SJCRH30 (cell line): Measurements from ENCODE around the gene ST6GALNAC3. TPM values are rescaled to one million over a fixed set of nuclear protein-coding genes. Genes with fewer than 3 reads are reported as not detected.
"Not testable (repeated sequence)": the region's sequence is repeated elsewhere in the genome, so short reads cannot be mapped to it uniquely, and the experiment has no call there.

Source experiments
- DNase-seq, 2 experiments: peaks; one replicate each; pipeline ENCODE4 v3.0.0-alpha.2; 2015 to 2020
- H3K27ac ChIP-seq: fragments of 250-450 bp; sonication (Bioruptor Pico); 2 replicates; pipeline ENCODE4 v1.5.1; 2020; ENCODE audit warnings: mild to moderate bottlenecking, moderate library complexity
- H3K27me3 ChIP-seq: fragments of 250-450 bp; sonication (Bioruptor Pico); 2 replicates; pipeline ENCODE4 v1.5.1; 2020; ENCODE audit warnings: mild to moderate bottlenecking, moderate library complexity
- H3K36me3 ChIP-seq: fragments of 250-450 bp; sonication (Bioruptor Pico); 2 replicates; pipeline ENCODE4 v1.5.1; 2020; ENCODE audit warnings: mild to moderate bottlenecking, moderate library complexity
- H3K4me1 ChIP-seq: fragments of 250-450 bp; sonication (Bioruptor Pico); 2 replicates; pipeline ENCODE4 v1.5.1; 2020; ENCODE audit warnings: mild to moderate bottlenecking, moderate library complexity
- H3K4me3 ChIP-seq: fragments of 250-450 bp; sonication (Bioruptor Pico); 2 replicates; pipeline ENCODE4 v1.5.1; 2020; ENCODE audit warnings: mild to moderate bottlenecking, moderate library complexity
- H3K9me3 ChIP-seq: fragments of 250-450 bp; sonication (Bioruptor Pico); replicated peaks from 2 replicates; pipeline ENCODE4 v1.5.1; 2020; ENCODE audit warnings: mild to moderate bottlenecking, moderate library complexity
- total RNA-seq: library from RNA; depleted of rRNA; stranded (reverse); fragments of >200 nt; shearing (Covaris generic); gene quantifications from 2 replicates; pipeline ENCODE4 v1.2.3, GENCODE V29; 2014

ST6GALNAC3 gene
- total RNA-seq, 1 experiment from 2014 or later, result 6.4 TPM

DNA sequence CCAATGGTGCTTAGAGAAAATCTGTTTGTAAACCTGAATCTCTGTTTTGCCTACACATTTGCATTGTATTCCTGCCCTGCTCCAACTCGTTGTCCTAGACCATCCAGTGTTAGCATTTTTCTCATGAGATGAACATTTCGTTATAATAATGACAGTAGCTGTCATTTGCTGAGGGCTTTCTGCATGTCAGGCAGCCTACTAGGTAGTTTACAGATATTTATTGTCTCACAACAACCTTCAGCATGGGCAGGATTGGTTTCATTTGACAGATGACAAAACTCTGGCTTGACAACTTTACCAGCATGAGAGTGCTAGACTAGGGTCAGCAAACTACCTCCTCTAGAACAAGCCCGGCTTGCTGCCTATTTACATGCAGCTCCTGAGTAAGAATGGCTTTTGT, 10.1 kb downstream of the ST6GALNAC3 start:
- no peak for DNase-seq
- no peaks in the 10 kb centered on the region; the same call in 1 of the 2 replicates for H3K9me3 ChIP-seq
- H3K27me3 ChIP-seq, result no peaks in the 10 kb centered on the region
- H3K4me3 ChIP-seq, result no peak overlapping the region
- no peaks in the 10 kb centered on the region for H3K36me3 ChIP-seq
- H3K4me1 ChIP-seq, result peaks cover 8% of the 10 kb centered on the region; the same call in 1 of the 2 replicates
- H3K27ac ChIP-seq, result no peak overlapping the region

DNA sequence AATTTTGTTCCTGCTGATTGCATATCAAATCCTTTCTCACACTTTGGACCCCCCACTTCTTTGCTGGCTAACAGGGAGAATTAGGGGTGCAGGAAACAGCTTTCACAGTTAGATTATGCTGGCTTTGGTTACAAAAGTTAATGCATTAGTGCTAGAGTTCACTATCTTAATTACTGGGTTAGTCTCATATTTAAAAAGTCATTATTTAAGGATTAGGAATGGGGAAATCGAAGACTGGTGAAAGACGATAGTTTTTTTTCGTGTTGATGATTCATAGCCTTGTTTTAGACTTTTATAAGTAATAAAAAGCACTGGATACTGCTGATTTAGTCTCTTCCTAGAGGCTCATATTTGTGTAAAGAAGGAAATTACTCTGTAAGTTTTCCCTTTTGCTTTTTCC, 11.6 kb downstream of the ST6GALNAC3 start:
- H3K9me3 ChIP-seq, result no peaks in the 10 kb centered on the region; the same call in 1 of the 2 replicates
- no peak overlapping the region for H3K27ac ChIP-seq
- H3K27me3 ChIP-seq, result no peaks in the 10 kb centered on the region
- no peak overlapping the region for H3K4me3 ChIP-seq
- no peak for DNase-seq
- H3K36me3 ChIP-seq, result no peaks in the 10 kb centered on the region
- H3K4me1 ChIP-seq, result 0 out of 2 replicates have a peak, but pooled peaks cover 5% of the 10 kb centered on the region

DNA sequence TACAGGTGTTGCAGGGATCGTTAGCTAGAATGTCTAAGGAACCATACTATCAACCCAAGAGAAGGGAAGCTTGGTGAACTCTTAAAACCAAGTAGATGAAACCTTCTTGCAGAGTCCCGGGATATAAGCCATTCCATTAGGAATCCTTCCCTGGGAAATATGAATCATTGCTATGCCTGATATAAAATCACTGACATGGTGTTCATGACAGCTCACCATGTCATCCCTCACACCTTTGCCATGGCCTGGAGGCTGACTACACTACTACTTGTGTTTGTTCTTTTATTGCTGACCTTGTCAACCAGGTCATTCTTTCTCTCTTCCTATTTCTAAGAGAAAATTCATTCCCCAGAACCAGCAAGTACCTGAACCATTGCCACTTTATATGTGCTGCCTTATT, 12.1 kb downstream of the ST6GALNAC3 start:
- Histone ChIP-seq H3K36me3 (no peaks in the 10 kb centered on the region), H3K4me3 (no peak overlapping the region), H3K9me3 (no peaks in the 10 kb centered on the region; the same call in 1 of the 2 replicates), H3K4me1 (0 out of 2 replicates have a peak, but pooled peaks cover 5% of the 10 kb centered on the region), H3K27me3 (no peaks in the 10 kb centered on the region), H3K27ac (no peak overlapping the region)
- DNase-seq, result no peak

DNA sequence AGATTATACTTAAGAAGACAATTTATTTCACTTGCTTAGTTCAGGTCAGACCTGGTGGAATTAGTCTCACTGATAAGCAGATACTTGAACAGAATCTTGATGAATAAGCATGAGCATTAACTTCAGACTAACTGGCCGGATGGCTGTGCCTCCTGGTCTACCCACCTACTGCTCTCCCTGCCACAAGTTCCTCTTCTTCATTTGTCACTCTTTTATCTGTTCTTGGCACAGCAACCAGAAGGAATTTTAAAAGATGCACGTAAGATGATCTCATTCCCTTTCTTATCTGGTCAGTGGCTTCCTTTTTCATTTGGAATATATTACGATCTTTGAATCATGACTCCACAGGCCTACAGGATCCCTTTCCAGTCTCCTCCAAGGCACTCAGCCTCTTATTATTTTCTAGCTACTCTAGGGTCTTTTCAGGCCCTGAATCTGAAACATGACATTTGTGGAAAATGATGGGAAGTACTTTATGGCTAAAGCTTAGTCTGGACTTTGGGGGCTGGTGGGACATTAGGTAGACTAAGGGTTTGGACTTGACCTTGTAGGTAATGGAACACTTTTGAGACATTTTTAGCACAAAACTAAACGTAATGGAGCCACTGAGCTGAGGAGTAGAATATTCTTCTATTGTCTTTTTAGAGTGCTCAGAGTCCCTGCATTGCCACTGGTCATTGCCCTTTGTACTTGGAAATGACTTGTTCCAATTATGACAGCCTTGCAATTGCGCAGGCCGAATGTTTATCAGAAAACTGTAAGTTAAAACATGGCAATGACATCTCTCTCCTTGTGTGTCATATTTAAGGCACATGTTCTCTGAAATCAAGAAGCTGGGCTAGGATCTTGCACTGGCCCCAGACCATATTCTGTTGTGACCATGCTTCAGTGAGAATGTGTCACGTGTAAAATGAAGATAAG, 16.0 kb downstream of the ST6GALNAC3 start:
- Histone ChIP-seq H3K9me3 (no peaks in the 10 kb centered on the region; the same call in 1 of the 2 replicates), H3K36me3 (no peaks in the 10 kb centered on the region), H3K4me3 (no peak overlapping the region), H3K27ac (no peak overlapping the region), H3K27me3 (no peaks in the 10 kb centered on the region), H3K4me1 (0 out of 2 replicates have a peak, but pooled peaks cover 5% of the 10 kb centered on the region)
- no peak for DNase-seq

DNA sequence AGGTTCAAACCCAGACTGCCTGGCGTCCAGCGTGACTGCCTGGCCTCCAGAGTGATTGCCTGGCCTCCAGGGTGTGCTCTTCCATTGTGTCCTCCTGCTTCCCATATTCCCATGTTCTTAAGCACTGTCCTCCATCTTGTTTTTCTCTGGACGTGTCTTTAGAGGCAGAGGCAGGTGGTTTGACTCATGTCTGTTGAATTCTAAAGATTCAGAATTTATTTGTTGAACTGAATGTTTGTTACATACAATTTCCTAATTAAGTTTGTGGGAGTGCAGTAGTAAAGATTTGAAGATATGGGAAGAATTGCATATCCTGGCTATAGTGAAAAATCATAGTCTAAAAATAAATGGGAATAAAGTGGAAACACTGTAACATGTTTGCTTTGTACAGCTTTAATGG, 18.3 kb downstream of the ST6GALNAC3 start:
- Histone ChIP-seq H3K27ac (no peak overlapping the region), H3K9me3 (no peaks in the 10 kb centered on the region), H3K4me1 (no peaks in the 10 kb centered on the region), H3K4me3 (no peak overlapping the region), H3K27me3 (no peaks in the 10 kb centered on the region), H3K36me3 (no peaks in the 10 kb centered on the region)
- DNase-seq, result no peak

DNA sequence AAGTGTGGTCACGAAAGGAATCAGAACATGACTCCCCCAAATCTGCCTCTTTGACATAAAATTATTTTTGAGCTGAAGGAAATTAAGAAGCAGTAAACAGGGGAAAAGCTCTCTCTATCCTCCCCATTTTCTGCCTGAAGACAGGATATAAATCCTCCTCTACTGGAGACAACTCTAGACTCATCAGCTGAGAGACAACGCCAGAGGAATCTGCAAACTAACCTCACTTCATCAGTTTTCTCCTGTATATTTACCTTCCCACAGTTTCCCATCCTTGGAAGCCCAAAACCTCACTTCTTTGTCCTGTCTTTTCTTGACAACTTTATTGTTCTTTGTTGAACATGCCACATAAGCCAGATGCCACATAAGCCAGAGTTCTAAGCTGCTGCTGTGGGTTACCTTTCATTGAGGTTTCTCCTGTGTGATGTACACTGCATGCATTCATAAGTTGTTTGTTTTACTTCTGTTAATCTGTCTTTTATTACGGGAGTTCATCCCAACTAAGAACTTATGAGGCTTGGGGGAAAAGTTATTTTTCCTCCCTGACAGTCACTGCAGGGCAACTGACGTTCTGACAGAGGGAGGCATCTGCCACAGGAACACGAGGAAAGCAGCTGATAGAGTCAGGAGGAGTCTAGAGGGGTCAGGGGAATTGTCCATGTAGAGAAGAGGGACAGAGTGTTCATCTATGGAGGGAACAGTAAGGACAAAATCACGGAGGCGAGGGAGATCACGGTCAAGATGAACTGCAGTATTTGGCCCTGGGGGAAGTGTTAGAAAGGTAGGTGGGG, 19.2 kb downstream of the ST6GALNAC3 start:
- no peak overlapping the region for H3K27ac ChIP-seq
- no peak for DNase-seq
- H3K4me3 ChIP-seq, result no peak overlapping the region
- H3K9me3 ChIP-seq, result no peaks in the 10 kb centered on the region
- no peaks in the 10 kb centered on the region for H3K36me3 ChIP-seq
- no peaks in the 10 kb centered on the region for H3K4me1 ChIP-seq
- H3K27me3 ChIP-seq, result no peaks in the 10 kb centered on the region

DNA sequence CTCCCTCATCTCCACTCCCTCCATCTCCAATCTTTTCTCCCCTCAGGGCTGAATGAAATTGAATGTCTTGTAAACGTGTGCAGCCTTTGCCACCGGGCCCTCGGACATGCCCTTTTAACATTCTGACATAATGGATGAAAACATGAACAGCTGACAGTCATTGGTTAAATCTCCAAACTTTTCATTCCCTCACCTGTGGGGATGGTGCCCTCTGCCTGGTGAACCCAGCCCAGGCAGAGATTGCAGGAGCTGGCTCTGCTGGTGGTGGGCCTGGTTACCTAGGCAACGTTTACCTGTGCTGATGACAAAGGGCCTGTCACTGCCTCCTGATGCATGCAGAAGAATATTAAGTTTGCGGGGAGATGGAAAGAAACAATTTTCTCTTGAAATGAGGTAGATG, 21.3 kb downstream of the ST6GALNAC3 start:
- Histone ChIP-seq H3K27me3 (no peaks in the 10 kb centered on the region), H3K36me3 (no peaks in the 10 kb centered on the region), H3K4me1 (no peaks in the 10 kb centered on the region), H3K9me3 (no peaks in the 10 kb centered on the region), H3K4me3 (no peak overlapping the region), H3K27ac (no peak overlapping the region)
- no peak for DNase-seq

DNA sequence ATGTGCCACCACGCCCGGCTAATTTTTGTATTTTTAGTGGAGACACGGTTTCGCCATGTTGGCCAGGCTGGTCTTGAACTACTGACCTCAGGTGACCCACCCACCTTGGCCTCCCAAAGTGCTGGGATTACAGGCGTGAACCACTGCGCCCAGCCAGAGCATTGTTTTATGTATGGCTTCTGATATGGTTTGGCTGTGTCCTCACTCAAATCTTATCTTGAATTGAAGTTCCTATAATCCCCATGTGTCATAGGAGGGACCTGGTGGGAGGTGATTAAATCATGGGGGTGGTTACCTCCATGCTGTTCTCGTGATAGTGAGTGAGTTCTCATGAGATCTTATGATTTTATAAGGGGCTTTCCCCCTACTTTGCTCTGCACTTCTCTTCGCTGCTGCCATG, 22.5 kb downstream of the ST6GALNAC3 start:
- H3K36me3 ChIP-seq, H3K4me1 ChIP-seq, DNase-seq, H3K27ac ChIP-seq, H3K4me3 ChIP-seq, H3K27me3 ChIP-seq, H3K9me3 ChIP-seq: not testable (repeated sequence)

DNA sequence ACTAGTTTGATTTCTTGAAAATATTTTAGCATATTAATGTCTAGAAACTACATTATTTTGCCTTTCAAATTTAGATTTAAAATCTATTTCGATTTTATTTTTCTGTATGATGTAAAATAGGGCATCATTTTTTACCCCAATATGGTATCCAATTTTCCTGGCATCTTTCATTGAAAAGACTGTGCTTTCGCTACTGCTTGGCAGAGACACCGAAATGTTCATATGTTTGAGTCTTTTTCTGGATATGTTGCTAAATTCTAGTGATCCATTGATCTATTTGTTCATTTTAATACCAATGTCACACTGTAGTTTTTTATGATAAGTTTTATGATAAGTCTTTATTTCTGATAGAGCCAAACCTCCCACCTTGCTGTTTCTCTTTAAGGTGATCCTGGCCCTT, 24.3 kb downstream of the ST6GALNAC3 start:
- Histone ChIP-seq H3K27me3 (no peaks in the 10 kb centered on the region), H3K36me3 (no peaks in the 10 kb centered on the region), H3K27ac (no peak overlapping the region), H3K9me3 (no peaks in the 10 kb centered on the region), H3K4me3 (no peak overlapping the region), H3K4me1 (no peaks in the 10 kb centered on the region)
- no peak for DNase-seq

DNA sequence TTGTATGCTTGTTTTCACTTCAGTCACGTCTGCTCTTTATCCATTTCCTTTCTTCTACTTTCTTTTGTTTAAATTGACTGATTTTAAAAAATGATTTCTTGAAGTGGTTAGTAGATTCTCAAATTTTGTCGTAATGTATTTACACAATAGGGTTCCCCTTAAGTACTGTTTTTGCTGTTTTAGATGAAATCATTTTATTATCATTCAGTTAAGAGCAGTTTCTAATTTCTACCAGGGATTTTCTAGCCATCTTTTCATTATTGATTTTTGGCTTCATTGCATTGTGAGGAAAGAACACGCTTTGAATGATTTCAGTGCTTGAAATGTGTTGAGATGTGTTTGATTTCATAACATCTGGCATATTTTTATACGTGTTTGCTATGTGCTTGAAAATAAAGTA, 27.0 kb downstream of the ST6GALNAC3 start:
- no peaks in the 10 kb centered on the region for H3K27me3 ChIP-seq
- H3K36me3 ChIP-seq, result no peaks in the 10 kb centered on the region
- no peak for DNase-seq
- no peaks in the 10 kb centered on the region for H3K9me3 ChIP-seq
- H3K27ac ChIP-seq, result no peak overlapping the region
- H3K4me1 ChIP-seq, result no peaks in the 10 kb centered on the region
- no peak overlapping the region for H3K4me3 ChIP-seq

DNA sequence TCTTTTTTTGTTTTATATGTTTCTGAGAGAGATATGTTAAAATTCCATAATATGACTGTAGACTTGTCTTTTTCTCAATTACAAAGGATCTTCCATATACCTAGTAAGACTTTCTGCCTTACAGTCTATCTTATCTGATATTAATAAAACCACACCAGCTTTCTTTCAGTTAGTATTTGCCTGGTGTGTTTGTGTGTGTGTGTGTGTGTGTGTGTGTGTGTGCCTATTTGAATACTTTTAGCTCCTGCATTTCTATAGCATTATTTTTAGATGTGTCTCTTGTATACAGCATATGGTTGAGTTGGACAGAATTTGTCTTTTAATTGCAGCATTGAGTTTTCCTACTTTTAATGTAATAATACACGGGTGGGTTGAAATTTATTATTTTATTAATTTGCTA, 27.5 kb downstream of the ST6GALNAC3 start:
- Histone ChIP-seq H3K9me3 (no peaks in the 10 kb centered on the region), H3K4me1 (no peaks in the 10 kb centered on the region), H3K27me3 (no peaks in the 10 kb centered on the region), H3K36me3 (no peaks in the 10 kb centered on the region), H3K27ac (no peak overlapping the region), H3K4me3 (no peak overlapping the region)
- DNase-seq, result no peak

DNA sequence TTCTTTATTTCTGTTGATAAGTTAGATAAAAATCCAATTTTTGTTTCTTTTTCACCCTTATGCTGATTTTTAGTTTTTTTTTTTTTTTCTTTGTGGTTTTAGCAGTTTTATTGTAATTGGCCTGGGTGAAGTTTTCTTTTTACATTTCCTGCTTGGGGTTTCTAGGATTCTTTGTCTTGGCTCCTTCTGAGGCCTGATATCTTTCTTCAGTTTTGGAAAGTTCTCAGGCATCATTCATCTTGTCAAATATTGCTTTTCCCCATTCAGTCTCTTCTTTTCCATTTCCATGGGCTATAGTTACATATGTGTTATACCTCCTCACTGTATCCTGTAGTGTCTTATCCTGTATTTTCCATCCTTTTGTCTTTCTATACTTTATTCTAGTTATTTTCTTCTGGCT, 28.5 kb downstream of the ST6GALNAC3 start:
- H3K27me3 ChIP-seq, result no peaks in the 10 kb centered on the region
- no peaks in the 10 kb centered on the region for H3K9me3 ChIP-seq
- no peaks in the 10 kb centered on the region for H3K4me1 ChIP-seq
- H3K4me3 ChIP-seq, result no peak overlapping the region
- DNase-seq, result no peak
- no peaks in the 10 kb centered on the region for H3K36me3 ChIP-seq
- H3K27ac ChIP-seq, result no peak overlapping the region

DNA sequence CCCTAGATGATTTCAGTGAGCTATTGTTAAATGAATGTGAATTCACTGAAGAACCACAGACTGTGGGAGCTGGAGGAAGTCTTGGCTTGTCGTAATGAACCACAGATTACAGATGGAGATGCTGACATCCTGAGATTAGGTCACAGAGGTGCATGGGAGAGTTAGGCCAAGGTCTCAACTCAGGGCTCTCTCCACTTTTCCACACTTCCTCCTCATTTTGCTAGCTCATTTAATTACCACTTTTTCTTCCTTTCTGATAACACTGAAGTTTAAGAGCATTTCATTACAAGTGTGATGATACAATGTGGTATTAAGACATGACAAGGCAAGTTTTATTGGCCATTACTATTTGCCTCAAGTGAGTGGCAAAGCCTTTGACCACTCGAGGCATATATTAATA, 30.8 kb downstream of the ST6GALNAC3 start:
- no peak for DNase-seq
- Histone ChIP-seq H3K27ac (no peak overlapping the region), H3K9me3 (no peaks in the 10 kb centered on the region), H3K4me3 (no peak overlapping the region), H3K27me3 (no peaks in the 10 kb centered on the region), H3K4me1 (no peaks in the 10 kb centered on the region), H3K36me3 (no peaks in the 10 kb centered on the region)

DNA sequence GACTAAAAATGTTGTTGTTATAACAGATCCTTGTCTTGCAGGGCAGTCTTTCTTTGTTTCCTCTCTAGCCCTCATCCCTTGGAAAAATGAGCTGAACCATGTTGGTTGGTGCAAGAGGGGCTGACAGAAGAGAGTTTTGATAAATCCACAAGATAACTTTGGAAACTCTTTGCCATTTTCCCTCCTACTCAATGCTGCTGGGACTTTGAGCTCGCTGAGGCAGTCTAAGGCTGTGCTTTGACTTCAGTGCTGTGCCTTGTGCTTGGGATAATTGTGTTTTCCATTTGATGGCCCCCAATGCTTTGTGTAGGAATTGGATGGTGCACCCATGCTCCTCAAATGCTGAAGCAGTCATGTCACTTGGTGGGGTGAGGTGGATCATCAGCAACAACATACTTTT, 31.7 kb downstream of the ST6GALNAC3 start:
- H3K4me3 ChIP-seq, result no peak overlapping the region

DNA sequence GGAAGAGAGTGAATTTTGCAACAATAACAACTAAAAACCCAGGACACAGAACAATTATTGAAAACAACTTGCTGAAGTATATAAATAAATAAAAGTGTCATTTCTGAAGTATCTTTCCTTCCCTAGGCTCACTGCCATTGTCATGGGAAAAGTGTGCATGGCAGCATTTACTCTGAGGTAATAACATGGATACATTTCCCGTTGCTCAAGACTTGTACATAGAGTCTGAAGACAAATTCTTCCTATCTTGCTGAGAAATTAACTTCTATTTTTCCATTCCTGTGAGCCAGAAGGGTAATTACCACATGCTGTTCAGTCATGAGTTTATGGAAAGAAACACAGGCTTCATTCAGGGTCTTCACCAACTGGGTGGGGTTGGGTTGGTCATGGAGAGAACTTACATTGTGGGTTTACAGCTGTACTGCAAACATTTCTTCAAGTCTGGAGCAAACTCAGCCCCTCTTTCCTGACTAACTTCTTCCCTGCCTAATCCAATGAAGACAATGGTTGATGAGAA, 32.2 kb downstream of the ST6GALNAC3 start:
- Histone ChIP-seq H3K4me1 (no peaks in the 10 kb centered on the region), H3K27me3 (no peaks in the 10 kb centered on the region), H3K36me3 (no peaks in the 10 kb centered on the region), H3K4me3 (no peak overlapping the region), H3K9me3 (no peaks in the 10 kb centered on the region), H3K27ac (no peak overlapping the region)
- no peak for DNase-seq

More for the DNA sequence above, 31.7 kb downstream of the ST6GALNAC3 start:
- no peak for DNase-seq
- H3K36me3 ChIP-seq, result no peaks in the 10 kb centered on the region
- H3K4me1 ChIP-seq, result no peaks in the 10 kb centered on the region
- no peaks in the 10 kb centered on the region for H3K9me3 ChIP-seq
- H3K27ac ChIP-seq, result no peak overlapping the region
- H3K27me3 ChIP-seq, result no peaks in the 10 kb centered on the region
